Measurements from ENCODE around the gene GPRC5A.

- TF ChIP-seq CTCF (IDR thresholded peaks at IDR 0.05): no peak
- no peak for TF ChIP-seq EZH2 (IDR thresholded peaks at IDR 0.05; ENCODE audit: borderline replicate concordance, insufficient read depth, low read depth, low read length, poor library complexity, severe bottlenecking)
Measured at GRCh38 chr12:12947902-12948301, 56.5 kb downstream of the GPRC5A start.
